SK-N-SH treated with all-trans-retinoic acid at 6 μM for 48 hours (cell line): Measurements from ENCODE around the gene TFCP2.
A peak's percentile ranks its signal among the peaks of the same experiment; 100 is the strongest.

Source experiments
- ATAC-seq: fragments of 200-7000 bp; cut with Tn5 transposase; 3 replicates; pipeline ENCODE4 v1.9.1; 2020; ENCODE audit warnings: mild to moderate bottlenecking, moderate library complexity
- ARNTL ChIP-seq: fragments of 450-650 bp; formaldehyde crosslinking; IDR thresholded peaks from 2 replicates; pipeline ENCODE4 v1.5.0; 2020; ENCODE audit warnings: low read depth, mild to moderate bottlenecking, moderate library complexity, borderline replicate concordance
- BACH2 ChIP-seq: fragments of 250-450 bp; sonication (Bioruptor Pico); IDR thresholded peaks from 2 replicates; pipeline ENCODE4 v1.9.0; 2021; ENCODE audit warnings: mild to moderate bottlenecking, borderline replicate concordance
- CSDC2 ChIP-seq: fragments of 250-450 bp; sonication (Bioruptor Pico); IDR thresholded peaks from 2 replicates; pipeline ENCODE4 v1.5.0; 2020; ENCODE audit warnings: mild to moderate bottlenecking, moderate library complexity
- ESRRG ChIP-seq: fragments of 250-450 bp; sonication (Bioruptor Pico); IDR thresholded peaks from 2 replicates; pipeline ENCODE4 v1.6.1; 2021; ENCODE audit warnings: mild to moderate bottlenecking
- GLIS3 ChIP-seq: fragments of 250-450 bp; sonication (Bioruptor Pico); IDR thresholded peaks from 2 replicates; pipeline ENCODE4 v1.5.0; 2020; ENCODE audit warnings: mild to moderate bottlenecking, moderate library complexity
- ISL1 ChIP-seq: fragments of 250-450 bp; sonication (Bioruptor Pico); IDR thresholded peaks from 2 replicates; pipeline ENCODE4 v2.1.2; 2022; ENCODE audit warnings: mild to moderate bottlenecking, moderate library complexity
- OSR1 ChIP-seq: fragments of 250-450 bp; sonication (Bioruptor Pico); IDR thresholded peaks from 2 replicates; pipeline ENCODE4 v1.8.0; 2022; ENCODE audit warnings: moderate library complexity, mild to moderate bottlenecking, inconsistent platforms
- PPARA ChIP-seq: fragments of 250-450 bp; sonication (Bioruptor Pico); IDR thresholded peaks from 2 replicates; pipeline ENCODE4 v1.5.0; 2020; ENCODE audit warnings: mild to moderate bottlenecking, borderline replicate concordance
- RARB ChIP-seq: fragments of 250-450 bp; sonication (Bioruptor Pico); IDR thresholded peaks from 2 replicates; pipeline ENCODE4 v1.8.0; 2021; ENCODE audit warnings: mild to moderate bottlenecking, moderate library complexity
- SNAI2 ChIP-seq: fragments of 250-450 bp; sonication (Bioruptor Pico); IDR thresholded peaks from 2 replicates; pipeline ENCODE4 v1.5.0; 2020; ENCODE audit warnings: mild to moderate bottlenecking, moderate library complexity
- TCF4 ChIP-seq: fragments of 250-450 bp; sonication (Bioruptor Pico); IDR thresholded peaks from 2 replicates; pipeline ENCODE4 v1.8.0; 2021; ENCODE audit warnings: mild to moderate bottlenecking, moderate library complexity, borderline replicate concordance
- TOX ChIP-seq: fragments of 250-450 bp; sonication (Bioruptor Pico); IDR thresholded peaks from 2 replicates; pipeline ENCODE4 v1.8.0; 2021; ENCODE audit warnings: mild to moderate bottlenecking, moderate library complexity, borderline replicate concordance
- ZC3H10 ChIP-seq: fragments of 250-450 bp; sonication (Bioruptor Pico); IDR thresholded peaks from 2 replicates; pipeline ENCODE4 v1.5.1; 2021; ENCODE audit warnings: mild to moderate bottlenecking, moderate library complexity
- ZFP3 ChIP-seq: fragments of 250-450 bp; sonication (Bioruptor Pico); IDR thresholded peaks from 2 replicates; pipeline ENCODE4 v1.5.0; 2020; ENCODE audit warnings: mild to moderate bottlenecking, moderate library complexity
- ZNF565 ChIP-seq: fragments of 450-650 bp; formaldehyde crosslinking; conservative IDR thresholded peaks from 2 replicates; pipeline ENCODE4 v1.5.0; 2020; ENCODE audit warnings: low read depth, mild to moderate bottlenecking, moderate library complexity
- ZNF70 ChIP-seq: fragments of 450-650 bp; formaldehyde crosslinking; IDR thresholded peaks from 2 replicates; pipeline ENCODE4 v1.5.0; 2020; ENCODE audit warnings: mild to moderate bottlenecking, moderate library complexity
- ZNF8 ChIP-seq: fragments of 450-650 bp; formaldehyde crosslinking; IDR thresholded peaks from 2 replicates; pipeline ENCODE4 v1.5.0; 2020; ENCODE audit warnings: mild to moderate bottlenecking, moderate library complexity
- TF ChIP-seq, protein P1 (sequence below): fragments of 250-450 bp; sonication (Bioruptor Pico); IDR thresholded peaks from 2 replicates; pipeline ENCODE4 v1.8.0; 2020; ENCODE audit warnings: mild to moderate bottlenecking, moderate library complexity, borderline replicate concordance
- TF ChIP-seq, protein P2 (sequence below): fragments of 250-450 bp; sonication (Bioruptor Pico); IDR thresholded peaks from 2 replicates; pipeline ENCODE4 v1.5.1; 2020; ENCODE audit warnings: low read depth, mild to moderate bottlenecking, moderate library complexity
- TF ChIP-seq, protein P3 (sequence below): fragments of 250-450 bp; sonication (Bioruptor Pico); IDR thresholded peaks from 2 replicates; pipeline ENCODE4 v1.5.1; 2021; ENCODE audit warnings: mild to moderate bottlenecking, moderate library complexity
- TF ChIP-seq, protein P4 (sequence below): fragments of 250-450 bp; sonication (Bioruptor Pico); IDR thresholded peaks from 2 replicates; pipeline ENCODE4 v1.5.0; 2020; ENCODE audit warnings: mild to moderate bottlenecking, moderate library complexity

TFCP2 gene

DNA sequence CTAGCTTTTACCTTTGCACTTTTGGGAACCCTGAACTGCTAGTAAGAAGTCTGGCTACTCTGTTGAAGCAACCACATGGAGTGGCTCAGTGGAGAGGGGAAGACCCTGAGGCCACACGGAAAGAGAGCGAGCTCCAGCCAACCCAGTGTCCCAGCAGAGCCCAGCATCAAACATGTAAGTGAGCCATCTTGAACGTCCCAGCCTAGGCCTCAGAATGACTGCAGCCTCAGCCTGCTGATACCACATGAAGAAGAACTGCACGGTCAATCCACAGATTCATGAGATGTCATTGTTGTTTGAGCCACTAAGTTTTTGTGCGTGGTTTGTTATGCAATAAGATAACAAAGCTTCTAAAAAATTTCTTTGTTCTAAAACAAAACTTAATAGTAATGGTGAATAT lies 40.2 kb downstream of the TFCP2 start:
- TF ChIP-seq ZNF70 (CRISPR knock-in tag) (no peak), OSR1 (CRISPR knock-in tag) (no peak), RARB (CRISPR knock-in tag) (no peak), TOX (CRISPR knock-in tag) (no peak), ZFP3 (no peak)
- TF ChIP-seq, protein P1, sequence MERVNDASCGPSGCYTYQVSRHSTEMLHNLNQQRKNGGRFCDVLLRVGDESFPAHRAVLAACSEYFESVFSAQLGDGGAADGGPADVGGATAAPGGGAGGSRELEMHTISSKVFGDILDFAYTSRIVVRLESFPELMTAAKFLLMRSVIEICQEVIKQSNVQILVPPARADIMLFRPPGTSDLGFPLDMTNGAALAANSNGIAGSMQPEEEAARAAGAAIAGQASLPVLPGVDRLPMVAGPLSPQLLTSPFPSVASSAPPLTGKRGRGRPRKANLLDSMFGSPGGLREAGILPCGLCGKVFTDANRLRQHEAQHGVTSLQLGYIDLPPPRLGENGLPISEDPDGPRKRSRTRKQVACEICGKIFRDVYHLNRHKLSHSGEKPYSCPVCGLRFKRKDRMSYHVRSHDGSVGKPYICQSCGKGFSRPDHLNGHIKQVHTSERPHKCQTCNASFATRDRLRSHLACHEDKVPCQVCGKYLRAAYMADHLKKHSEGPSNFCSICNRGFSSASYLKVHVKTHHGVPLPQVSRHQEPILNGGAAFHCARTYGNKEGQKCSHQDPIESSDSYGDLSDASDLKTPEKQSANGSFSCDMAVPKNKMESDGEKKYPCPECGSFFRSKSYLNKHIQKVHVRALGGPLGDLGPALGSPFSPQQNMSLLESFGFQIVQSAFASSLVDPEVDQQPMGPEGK (CRISPR knock-in tag), result no peak
- ATAC-seq, result peak; percentile 20; the same call in 1 of the 3 replicates

DNA sequence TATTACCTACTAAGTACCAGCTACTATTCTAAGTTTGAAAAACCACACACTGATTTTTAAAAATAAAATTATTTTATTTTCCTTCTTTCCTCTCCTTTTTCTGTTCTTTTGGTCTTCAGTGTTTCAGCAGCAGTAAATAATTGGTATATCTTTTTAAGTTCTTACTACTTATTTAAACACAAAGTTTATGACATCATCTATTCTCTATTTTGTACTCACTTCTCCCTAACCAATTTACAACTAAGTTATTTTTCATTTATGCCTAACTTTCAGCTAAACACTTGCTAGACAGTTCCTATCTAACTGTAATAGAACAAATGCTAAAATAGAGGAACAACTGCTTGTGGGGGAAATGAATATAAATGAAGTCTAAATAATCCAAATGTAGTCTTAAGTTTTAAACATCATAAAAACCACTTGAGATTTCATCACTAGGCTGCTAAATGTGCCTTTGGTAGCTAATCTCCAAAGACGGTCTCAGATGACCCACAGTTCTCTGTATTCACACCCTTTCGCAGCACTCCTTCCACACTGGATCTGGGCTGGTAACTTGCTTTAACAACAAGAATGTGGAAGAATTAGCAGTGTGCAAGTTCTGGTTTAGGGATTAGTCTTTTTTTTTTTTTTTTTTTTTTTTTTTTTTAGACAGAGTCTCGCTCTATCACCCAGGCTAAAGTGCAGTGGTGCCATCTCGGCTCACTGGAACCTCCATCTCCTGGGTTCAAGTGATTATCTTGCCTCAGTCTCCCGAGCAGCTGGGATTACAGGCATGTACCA lies 41.0 kb downstream of the TFCP2 start:
- TF ChIP-seq, protein P1 (CRISPR knock-in tag), result no peak
- TF ChIP-seq TCF4 (CRISPR knock-in tag), result no peak
- TF ChIP-seq, protein P2, sequence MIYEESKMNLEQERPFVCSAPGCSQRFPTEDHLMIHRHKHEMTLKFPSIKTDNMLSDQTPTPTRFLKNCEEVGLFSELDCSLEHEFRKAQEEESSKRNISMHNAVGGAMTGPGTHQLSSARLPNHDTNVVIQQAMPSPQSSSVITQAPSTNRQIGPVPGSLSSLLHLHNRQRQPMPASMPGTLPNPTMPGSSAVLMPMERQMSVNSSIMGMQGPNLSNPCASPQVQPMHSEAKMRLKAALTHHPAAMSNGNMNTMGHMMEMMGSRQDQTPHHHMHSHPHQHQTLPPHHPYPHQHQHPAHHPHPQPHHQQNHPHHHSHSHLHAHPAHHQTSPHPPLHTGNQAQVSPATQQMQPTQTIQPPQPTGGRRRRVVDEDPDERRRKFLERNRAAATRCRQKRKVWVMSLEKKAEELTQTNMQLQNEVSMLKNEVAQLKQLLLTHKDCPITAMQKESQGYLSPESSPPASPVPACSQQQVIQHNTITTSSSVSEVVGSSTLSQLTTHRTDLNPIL (CRISPR knock-in tag), result no peak
- no peak for TF ChIP-seq SNAI2 (CRISPR knock-in tag)
- TF ChIP-seq OSR1 (CRISPR knock-in tag), result no peak
- no peak for TF ChIP-seq ZNF8 (CRISPR knock-in tag)
- no peak for TF ChIP-seq PPARA (CRISPR knock-in tag)
- no peak for TF ChIP-seq RARB (CRISPR knock-in tag)
- TF ChIP-seq GLIS3 (CRISPR knock-in tag), result no peak
- no peak for TF ChIP-seq ZNF565 (CRISPR knock-in tag)
- TF ChIP-seq, protein P3, sequence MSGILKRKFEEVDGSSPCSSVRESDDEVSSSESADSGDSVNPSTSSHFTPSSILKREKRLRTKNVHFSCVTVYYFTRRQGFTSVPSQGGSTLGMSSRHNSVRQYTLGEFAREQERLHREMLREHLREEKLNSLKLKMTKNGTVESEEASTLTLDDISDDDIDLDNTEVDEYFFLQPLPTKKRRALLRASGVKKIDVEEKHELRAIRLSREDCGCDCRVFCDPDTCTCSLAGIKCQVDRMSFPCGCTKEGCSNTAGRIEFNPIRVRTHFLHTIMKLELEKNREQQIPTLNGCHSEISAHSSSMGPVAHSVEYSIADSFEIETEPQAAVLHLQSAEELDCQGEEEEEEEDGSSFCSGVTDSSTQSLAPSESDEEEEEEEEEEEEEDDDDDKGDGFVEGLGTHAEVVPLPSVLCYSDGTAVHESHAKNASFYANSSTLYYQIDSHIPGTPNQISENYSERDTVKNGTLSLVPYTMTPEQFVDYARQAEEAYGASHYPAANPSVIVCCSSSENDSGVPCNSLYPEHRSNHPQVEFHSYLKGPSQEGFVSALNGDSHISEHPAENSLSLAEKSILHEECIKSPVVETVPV, result no peak
- TF ChIP-seq BACH2 (CRISPR knock-in tag), result no peak
- no peak for TF ChIP-seq ISL1
- TF ChIP-seq ARNTL (CRISPR knock-in tag), result no peak
- no peak for TF ChIP-seq CSDC2
- TF ChIP-seq ESRRG (CRISPR knock-in tag), result no peak
- ATAC-seq, result no peak

DNA sequence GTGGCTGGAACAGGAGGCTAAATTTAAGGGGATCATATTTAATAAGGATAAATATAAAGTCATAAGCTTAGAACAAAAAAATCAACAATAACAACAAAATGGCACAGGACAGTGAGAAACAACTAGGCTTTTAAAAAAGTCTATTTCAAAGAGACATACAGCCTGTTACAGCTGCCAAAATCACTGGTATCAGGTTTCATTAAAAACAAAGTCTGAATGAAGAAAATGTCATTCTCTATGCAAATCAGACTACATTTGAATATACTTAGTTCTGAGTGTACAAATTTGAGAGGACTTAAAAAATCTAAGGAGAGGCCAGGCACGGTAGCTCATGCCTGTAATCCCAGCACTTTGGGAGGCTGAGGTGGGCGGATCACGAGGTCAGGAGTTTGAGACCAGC lies 44.0 kb downstream of the TFCP2 start:
- ATAC-seq, result 0 out of 3 replicates have a peak, but pooled peaks have one; percentile 20
- no peak for TF ChIP-seq ZFP3
- TF ChIP-seq, protein P1 (CRISPR knock-in tag), result no peak
- no peak for TF ChIP-seq TCF4 (CRISPR knock-in tag)
- no peak for TF ChIP-seq ZNF8 (CRISPR knock-in tag)
- TF ChIP-seq GLIS3 (CRISPR knock-in tag), result no peak
- TF ChIP-seq RARB (CRISPR knock-in tag), result no peak
- TF ChIP-seq CSDC2, result no peak
- TF ChIP-seq, protein P2 (CRISPR knock-in tag), result no peak
- no peak for TF ChIP-seq OSR1 (CRISPR knock-in tag)
- TF ChIP-seq ISL1, result no peak
- no peak for TF ChIP-seq BACH2 (CRISPR knock-in tag)
- TF ChIP-seq, protein P4, sequence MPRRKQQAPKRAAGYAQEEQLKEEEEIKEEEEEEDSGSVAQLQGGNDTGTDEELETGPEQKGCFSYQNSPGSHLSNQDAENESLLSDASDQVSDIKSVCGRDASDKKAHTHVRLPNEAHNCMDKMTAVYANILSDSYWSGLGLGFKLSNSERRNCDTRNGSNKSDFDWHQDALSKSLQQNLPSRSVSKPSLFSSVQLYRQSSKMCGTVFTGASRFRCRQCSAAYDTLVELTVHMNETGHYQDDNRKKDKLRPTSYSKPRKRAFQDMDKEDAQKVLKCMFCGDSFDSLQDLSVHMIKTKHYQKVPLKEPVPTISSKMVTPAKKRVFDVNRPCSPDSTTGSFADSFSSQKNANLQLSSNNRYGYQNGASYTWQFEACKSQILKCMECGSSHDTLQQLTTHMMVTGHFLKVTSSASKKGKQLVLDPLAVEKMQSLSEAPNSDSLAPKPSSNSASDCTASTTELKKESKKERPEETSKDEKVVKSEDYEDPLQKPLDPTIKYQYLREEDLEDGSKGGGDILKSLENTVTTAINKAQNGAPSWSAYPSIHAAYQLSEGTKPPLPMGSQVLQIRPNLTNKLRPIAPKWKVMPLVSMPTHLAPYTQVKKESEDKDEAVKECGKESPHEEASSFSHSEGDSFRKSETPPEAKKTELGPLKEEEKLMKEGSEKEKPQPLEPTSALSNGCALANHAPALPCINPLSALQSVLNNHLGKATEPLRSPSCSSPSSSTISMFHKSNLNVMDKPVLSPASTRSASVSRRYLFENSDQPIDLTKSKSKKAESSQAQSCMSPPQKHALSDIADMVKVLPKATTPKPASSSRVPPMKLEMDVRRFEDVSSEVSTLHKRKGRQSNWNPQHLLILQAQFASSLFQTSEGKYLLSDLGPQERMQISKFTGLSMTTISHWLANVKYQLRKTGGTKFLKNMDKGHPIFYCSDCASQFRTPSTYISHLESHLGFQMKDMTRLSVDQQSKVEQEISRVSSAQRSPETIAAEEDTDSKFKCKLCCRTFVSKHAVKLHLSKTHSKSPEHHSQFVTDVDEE (CRISPR knock-in tag), result no peak
- TF ChIP-seq ARNTL (CRISPR knock-in tag), result no peak
- no peak for TF ChIP-seq ZNF70 (CRISPR knock-in tag)
- no peak for TF ChIP-seq ZC3H10 (CRISPR knock-in tag)
- no peak for TF ChIP-seq PPARA (CRISPR knock-in tag)
- TF ChIP-seq, protein P3, result no peak
